Measurements from ENCODE around the gene RXRA.
A peak's percentile ranks its signal among the peaks of the same experiment; 100 is the strongest.

RXRA gene

GRCh38 chr9:134395002-134395517 is 68.8 kb downstream of the RXRA start:
- CTCF ChIA-PET, result no interaction called here
- TF ChIP-seq NFRKB (IDR thresholded peaks at IDR 0.05) (no peak), BHLHE40 (IDR thresholded peaks at IDR 0.05; ENCODE audit: borderline replicate concordance) (no peak), FOXM1 (IDR thresholded peaks at IDR 0.05; ENCODE audit: borderline replicate concordance) (no peak), FOXK2 (IDR thresholded peaks at IDR 0.05) (no peak), ARNT (IDR thresholded peaks at IDR 0.05) (no peak), TARDBP (IDR thresholded peaks at IDR 0.05) (no peak), HDGF (IDR thresholded peaks at IDR 0.05; ENCODE audit: borderline replicate concordance) (no peak), ELF4 (IDR thresholded peaks at IDR 0.05) (no peak), LEF1 (IDR thresholded peaks at IDR 0.05; ENCODE audit: borderline replicate concordance) (no peak), CTBP1 (IDR thresholded peaks at IDR 0.05; ENCODE audit: borderline replicate concordance) (no peak)
- no peak for DNase-seq (ENCODE audit: extremely low spot score)
- POLR2A ChIA-PET, result no interaction called here

- DNase-seq (ENCODE audit: extremely low spot score), result no peak
- POLR2A ChIA-PET, result no interaction called here
- CTCF ChIA-PET, result no interaction called here
Measured at GRCh38 chr9:134395737-134396257, 69.5 kb downstream of the RXRA start.

GRCh38 chr9:134396258-134396742 is 70.0 kb downstream of the RXRA start:
- POLR2A ChIA-PET, result no interaction called here
- CTCF ChIA-PET, result no interaction called here
- DNase-seq (ENCODE audit: extremely low spot score), result no peak
- TF ChIP-seq ARNT (IDR thresholded peaks at IDR 0.05) (no peak), SP1 (IDR thresholded peaks at IDR 0.05) (no peak), FOXK2 (IDR thresholded peaks at IDR 0.05) (no peak), BHLHE40 (IDR thresholded peaks at IDR 0.05; ENCODE audit: borderline replicate concordance) (no peak), ZNF384 (IDR thresholded peaks at IDR 0.05) (no peak), SUZ12 (IDR thresholded peaks at IDR 0.05) (no peak), LEF1 (IDR thresholded peaks at IDR 0.05; ENCODE audit: borderline replicate concordance) (no peak)

More at GRCh38 chr9:134395737-134396257, 69.5 kb downstream of the RXRA start:
- no peak for TF ChIP-seq ARNT (IDR thresholded peaks at IDR 0.05)
- no peak for TF ChIP-seq NFRKB (IDR thresholded peaks at IDR 0.05)
- TF ChIP-seq HDGF (IDR thresholded peaks at IDR 0.05; ENCODE audit: borderline replicate concordance), result no peak
- no peak for TF ChIP-seq ZNF384 (IDR thresholded peaks at IDR 0.05)
- TF ChIP-seq FOXA1 (IDR thresholded peaks at IDR 0.05), result no peak
- no peak for TF ChIP-seq FOXM1 (IDR thresholded peaks at IDR 0.05; ENCODE audit: borderline replicate concordance)
- no peak for TF ChIP-seq PKNOX1 (IDR thresholded peaks at IDR 0.05)
- no peak for TF ChIP-seq CTBP1 (IDR thresholded peaks at IDR 0.05; ENCODE audit: borderline replicate concordance)

- CTCF ChIA-PET, result no interaction called here
- POLR2A ChIA-PET, result no interaction called here
- TF ChIP-seq ELF4 (IDR thresholded peaks at IDR 0.05) (no peak), SUZ12 (IDR thresholded peaks at IDR 0.05) (no peak), TARDBP (IDR thresholded peaks at IDR 0.05) (no peak), PKNOX1 (IDR thresholded peaks at IDR 0.05) (no peak), FOXK2 (IDR thresholded peaks at IDR 0.05) (no peak), FOXM1 (IDR thresholded peaks at IDR 0.05; ENCODE audit: borderline replicate concordance) (no peak), SP1 (IDR thresholded peaks at IDR 0.05) (no peak), BHLHE40 (IDR thresholded peaks at IDR 0.05; ENCODE audit: borderline replicate concordance) (no peak), CTBP1 (IDR thresholded peaks at IDR 0.05; ENCODE audit: borderline replicate concordance) (no peak), L3MBTL2 (conservative IDR thresholded peaks at IDR 0.05) (no peak), NFRKB (IDR thresholded peaks at IDR 0.05) (no peak), LEF1 (IDR thresholded peaks at IDR 0.05; ENCODE audit: borderline replicate concordance) (no peak), HDGF (IDR thresholded peaks at IDR 0.05; ENCODE audit: borderline replicate concordance) (no peak), ZNF384 (IDR thresholded peaks at IDR 0.05) (no peak), ARNT (IDR thresholded peaks at IDR 0.05) (no peak), FOXA1 (IDR thresholded peaks at IDR 0.05) (no peak)
- DNase-seq (ENCODE audit: extremely low spot score), result no peak
Measured at GRCh38 chr9:134396825-134397224, 70.6 kb downstream of the RXRA start.

- TF ChIP-seq ELF4 (IDR thresholded peaks at IDR 0.05) (no peak), PKNOX1 (IDR thresholded peaks at IDR 0.05) (no peak), FOXK2 (IDR thresholded peaks at IDR 0.05) (no peak), ZNF384 (IDR thresholded peaks at IDR 0.05) (no peak), TARDBP (IDR thresholded peaks at IDR 0.05) (no peak), BHLHE40 (IDR thresholded peaks at IDR 0.05; ENCODE audit: borderline replicate concordance) (no peak), ARNT (IDR thresholded peaks at IDR 0.05) (no peak), L3MBTL2 (conservative IDR thresholded peaks at IDR 0.05) (no peak), NFRKB (IDR thresholded peaks at IDR 0.05) (no peak), SUZ12 (IDR thresholded peaks at IDR 0.05) (no peak)
- ChIA-PET POLR2A (no interaction called here), CTCF (no interaction called here)
Measured at GRCh38 chr9:134398756-134399155, 72.5 kb downstream of the RXRA start.

GRCh38 chr9:134399435-134400056 is 73.3 kb downstream of the RXRA start:
- CTCF ChIA-PET, result no interaction called here
- TF ChIP-seq HDGF (IDR thresholded peaks at IDR 0.05; ENCODE audit: borderline replicate concordance), result no peak
- no peak for TF ChIP-seq ELF4 (IDR thresholded peaks at IDR 0.05)
- TF ChIP-seq NFRKB (IDR thresholded peaks at IDR 0.05), result no peak
- no peak for TF ChIP-seq FOXM1 (IDR thresholded peaks at IDR 0.05; ENCODE audit: borderline replicate concordance)
- no peak for TF ChIP-seq SP1 (IDR thresholded peaks at IDR 0.05)
- TF ChIP-seq FOXK2 (IDR thresholded peaks at IDR 0.05), result no peak
- no peak for TF ChIP-seq TARDBP (IDR thresholded peaks at IDR 0.05)
- TF ChIP-seq PKNOX1 (IDR thresholded peaks at IDR 0.05), result no peak
- no peak for TF ChIP-seq LEF1 (IDR thresholded peaks at IDR 0.05; ENCODE audit: borderline replicate concordance)
- TF ChIP-seq ARNT (IDR thresholded peaks at IDR 0.05), result no peak
- TF ChIP-seq SUZ12 (IDR thresholded peaks at IDR 0.05), result no peak
- no peak for TF ChIP-seq CTBP1 (IDR thresholded peaks at IDR 0.05; ENCODE audit: borderline replicate concordance)
- TF ChIP-seq L3MBTL2 (conservative IDR thresholded peaks at IDR 0.05), result no peak
- TF ChIP-seq FOXA1 (IDR thresholded peaks at IDR 0.05), result no peak
- TF ChIP-seq BHLHE40 (IDR thresholded peaks at IDR 0.05; ENCODE audit: borderline replicate concordance), result no peak
- no peak for TF ChIP-seq ZNF384 (IDR thresholded peaks at IDR 0.05)
- peak; percentile 43 for DNase-seq (ENCODE audit: extremely low spot score)
- POLR2A ChIA-PET, result no interaction called here

More at GRCh38 chr9:134398756-134399155, 72.5 kb downstream of the RXRA start:
- no peak for DNase-seq (ENCODE audit: extremely low spot score)
